Hematopoietic multipotent progenitor cell treated with erythropoietin and hydrocortisone succinate and interleukin-3 and kit ligand, for 15 days (in vitro differentiated cells): ENCODE data around the gene LRP1B.

ENCODE experiments used
- DNase-seq: peaks from one replicate; pipeline ENCODE4 v3.0.0-alpha.2; 2015; ENCODE audit warnings: low spot score

The LRP1B gene

DNA sequence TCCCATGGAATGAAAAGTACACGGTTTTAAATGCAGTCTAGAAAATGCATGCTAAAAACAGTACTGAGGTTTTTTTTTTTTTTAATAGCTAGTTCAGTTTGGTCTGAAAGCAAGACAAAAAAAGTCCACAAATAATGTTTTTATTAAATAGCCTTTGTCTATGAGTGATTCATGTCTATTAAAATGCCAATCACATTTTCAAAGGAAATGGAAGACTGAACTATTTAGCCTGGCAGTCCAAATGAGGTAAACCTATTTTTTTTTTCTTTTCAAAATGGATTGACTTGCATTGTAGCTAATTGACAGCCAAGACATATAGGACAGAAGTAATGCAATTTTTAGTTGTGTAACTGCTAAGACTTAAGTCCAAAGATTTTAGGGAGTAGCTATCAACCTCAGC lies 90.3 kb downstream of the LRP1B start:
- no peak for DNase-seq

- no peak for DNase-seq
Observed at GRCh38 chr2:142038826-142039225, 92.0 kb downstream of the LRP1B start.

DNA sequence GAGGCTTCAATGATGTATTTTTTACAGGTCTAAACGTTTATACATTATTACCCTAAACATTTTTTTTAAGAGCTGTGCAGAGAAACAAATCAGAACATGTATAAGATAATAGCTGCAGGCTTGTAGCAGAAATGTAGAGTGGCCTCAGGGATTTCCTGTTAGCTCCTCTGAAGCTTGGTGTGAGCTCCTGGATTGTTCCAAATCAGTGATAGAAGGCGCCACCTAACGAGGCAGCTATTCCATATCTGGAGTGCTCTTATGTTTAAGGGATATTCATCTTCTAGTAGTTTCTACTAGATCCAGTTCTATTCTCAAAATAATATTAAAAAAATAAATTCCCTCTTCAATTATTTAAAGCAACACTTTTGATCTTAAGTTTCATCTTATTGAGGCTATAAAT lies 93.1 kb downstream of the LRP1B start:
- DNase-seq: no peak

GRCh38 chr2:142037066-142037465 lies 93.8 kb downstream of the LRP1B start:
- no peak for DNase-seq

- DNase-seq: no peak
Observed at GRCh38 chr2:142033393-142033792, 97.4 kb downstream of the LRP1B start.

DNA sequence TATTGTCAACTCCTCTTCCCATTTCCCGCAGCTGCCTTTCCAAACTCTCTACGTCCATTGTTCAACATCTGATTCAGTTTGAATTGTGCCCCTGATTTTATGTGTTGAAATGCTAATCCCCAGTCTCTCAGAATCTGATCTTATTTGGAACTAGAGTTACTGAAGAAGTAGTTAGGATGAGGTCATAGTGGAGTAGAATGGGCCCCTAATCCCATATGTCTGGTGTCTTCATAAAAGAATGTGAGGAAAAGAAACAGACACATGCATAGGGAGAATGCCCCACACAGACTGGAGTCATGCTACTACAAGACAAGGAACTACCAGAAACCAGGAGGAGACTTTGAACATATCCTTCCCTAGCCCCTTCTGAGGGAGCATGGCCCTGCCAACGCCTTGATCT lies 99.2 kb downstream of the LRP1B start:
- no peak for DNase-seq

DNA sequence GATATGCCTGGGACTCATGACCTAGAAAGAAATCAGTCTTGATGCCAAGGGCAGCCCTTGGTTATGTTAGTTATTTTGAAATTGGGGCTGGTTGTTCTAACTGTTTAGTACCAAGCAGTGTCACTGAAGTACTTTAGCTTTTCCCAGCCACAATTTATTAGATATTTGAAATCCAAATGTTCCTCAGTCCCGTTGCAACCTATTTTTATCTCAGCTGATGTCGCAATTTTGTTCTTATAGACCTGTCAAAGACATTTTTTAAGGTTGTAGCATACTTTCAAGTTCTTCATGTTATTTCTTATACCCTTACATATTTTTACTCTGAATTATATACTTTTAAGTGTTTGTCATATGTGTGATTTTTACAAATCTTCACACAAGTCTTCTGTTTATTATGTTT lies 100.1 kb downstream of the LRP1B start:
- DNase-seq: no peak

GRCh38 chr2:142029974-142030373 lies 100.8 kb downstream of the LRP1B start:
- no peak for DNase-seq

DNA sequence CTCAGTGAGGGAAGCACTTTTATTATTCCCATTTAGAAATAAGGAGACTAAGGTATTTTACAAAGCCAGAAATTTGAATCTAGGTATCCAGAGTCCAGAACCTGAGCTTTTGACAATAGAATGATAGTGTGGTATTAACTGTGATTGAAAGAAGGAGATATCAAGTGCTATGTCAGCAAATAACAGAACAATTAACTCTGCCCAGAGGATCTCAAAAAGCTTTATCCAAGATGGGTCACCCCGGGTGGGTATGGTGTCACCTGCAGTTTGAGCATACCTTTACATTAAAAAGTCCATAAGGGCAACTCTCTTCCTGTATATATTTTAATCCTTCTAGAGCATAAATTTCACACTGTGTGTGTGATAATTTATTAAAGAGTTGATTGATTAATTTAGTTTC lies 105.4 kb downstream of the LRP1B start:
- DNase-seq: no peak

DNA sequence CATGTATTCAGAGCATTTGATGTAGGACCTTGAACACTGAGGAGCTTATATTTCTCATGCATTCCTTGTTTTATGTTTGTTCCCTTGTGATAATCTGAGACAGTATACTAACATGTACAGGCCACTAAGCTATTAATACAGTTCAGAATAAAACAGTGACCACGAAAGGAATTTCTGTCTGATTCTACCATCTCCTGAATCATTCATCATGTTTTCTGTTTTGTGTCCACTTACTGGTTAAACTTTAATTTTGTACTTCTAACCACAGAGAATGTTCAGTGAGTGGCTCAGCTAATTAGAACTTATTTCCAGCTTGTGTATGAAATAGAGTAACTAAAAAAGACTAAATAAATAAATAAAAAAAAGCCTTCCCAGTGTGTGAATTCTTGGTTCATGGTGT lies 110.4 kb downstream of the LRP1B start:
- no peak for DNase-seq

DNA sequence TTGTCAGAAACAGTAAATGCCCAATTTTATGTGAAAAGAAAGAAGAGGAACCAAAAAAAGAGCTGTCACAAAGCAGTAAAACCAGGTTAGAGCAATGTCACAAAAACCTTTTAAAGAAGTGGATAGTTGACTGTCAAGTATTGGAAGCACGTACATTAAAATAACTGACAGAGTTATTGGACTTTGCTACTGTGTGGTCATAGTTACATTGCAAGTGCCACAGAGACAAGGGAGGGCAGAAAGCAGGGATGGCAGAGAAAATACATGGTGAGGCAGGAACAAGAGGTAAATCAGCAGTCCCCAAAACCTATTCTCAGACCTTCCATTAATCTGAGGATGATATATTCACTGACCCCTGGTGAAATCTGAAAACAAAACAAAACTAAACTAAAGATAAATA lies 116.3 kb downstream of the LRP1B start:
- DNase-seq: no peak

DNA sequence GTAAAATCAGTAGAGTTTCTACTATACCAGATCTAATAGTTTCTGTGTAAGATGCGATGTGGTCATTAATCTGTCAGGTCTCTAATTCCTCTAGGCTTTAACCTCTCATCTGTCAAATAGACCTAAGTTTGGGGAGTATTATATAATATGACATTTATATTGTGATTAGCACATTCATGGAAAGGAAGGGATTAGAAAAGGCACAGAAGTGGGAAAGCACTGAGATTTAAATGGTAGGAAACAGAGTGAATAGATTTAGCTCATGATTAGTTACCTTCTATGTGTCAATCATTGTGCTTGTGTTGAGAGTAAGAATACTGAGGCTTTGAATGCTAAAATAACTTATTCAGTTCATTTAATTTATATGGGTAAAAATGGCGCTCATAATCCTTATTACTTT lies 118.0 kb downstream of the LRP1B start:
- DNase-seq: no peak

DNA sequence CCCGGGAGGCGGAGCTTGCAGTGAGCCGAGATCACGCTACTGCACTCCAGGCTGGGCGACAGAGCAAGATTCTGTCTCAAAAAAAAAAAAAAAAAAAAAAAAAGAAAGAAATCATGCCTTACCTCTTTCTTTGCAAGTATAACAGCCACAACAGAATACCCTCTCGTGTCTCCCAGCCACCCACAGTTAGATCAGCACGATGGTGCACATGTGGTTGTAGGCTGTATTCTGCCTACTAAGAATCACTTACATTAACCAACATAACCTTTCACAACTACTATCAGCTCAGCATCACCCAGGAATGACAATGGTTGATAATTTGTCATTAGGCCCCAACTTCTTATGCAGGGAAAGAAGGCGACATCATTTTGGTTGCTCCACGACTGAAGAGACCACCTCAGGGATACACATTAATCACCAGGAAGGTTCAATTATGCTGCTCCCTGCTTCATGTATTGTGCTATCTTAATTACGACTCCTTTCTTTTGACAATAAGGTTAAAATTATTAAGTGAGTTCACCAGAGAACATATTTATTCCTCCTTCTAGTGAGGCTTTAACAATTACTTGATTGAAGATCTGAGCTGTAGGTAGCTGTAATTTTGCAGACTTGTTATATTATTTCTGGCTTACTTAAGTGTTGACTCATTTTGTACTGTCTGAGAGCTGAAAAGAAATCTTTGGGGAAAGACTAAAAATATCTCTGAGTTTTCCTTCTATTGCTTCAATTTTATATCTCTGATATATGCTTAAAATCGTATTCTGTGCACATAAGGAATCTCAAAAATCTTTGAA lies 120.1 kb downstream of the LRP1B start:
- no peak for DNase-seq

DNA sequence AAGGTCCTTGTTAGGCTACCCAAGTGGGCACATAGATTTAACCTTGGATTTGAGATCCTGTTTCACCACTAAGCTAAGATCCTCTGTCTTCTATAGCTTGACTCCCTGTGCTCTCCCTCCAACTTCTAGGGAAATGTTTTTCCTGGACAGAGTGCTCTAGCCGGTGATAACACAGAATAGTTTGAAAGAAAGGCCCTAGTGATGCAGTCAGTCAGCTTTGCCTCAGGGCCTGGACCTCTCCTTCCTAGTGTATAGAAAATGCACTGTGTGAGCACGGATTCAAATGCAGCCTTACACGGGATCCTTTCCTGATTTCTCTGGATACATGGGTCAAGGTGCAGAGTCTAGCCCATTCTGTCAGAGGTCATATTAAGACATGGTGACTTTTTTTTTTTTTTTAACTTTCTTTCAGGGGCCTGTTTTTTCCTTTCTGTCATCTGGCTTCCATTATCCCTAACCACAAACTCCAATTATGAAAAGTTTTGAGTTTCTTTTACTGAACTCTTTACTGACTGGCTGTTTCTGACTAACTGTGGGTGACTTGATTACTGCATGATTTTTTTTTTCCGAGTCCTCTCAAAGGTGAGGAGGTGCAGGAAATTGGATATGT lies 122.6 kb downstream of the LRP1B start:
- no peak for DNase-seq

DNA sequence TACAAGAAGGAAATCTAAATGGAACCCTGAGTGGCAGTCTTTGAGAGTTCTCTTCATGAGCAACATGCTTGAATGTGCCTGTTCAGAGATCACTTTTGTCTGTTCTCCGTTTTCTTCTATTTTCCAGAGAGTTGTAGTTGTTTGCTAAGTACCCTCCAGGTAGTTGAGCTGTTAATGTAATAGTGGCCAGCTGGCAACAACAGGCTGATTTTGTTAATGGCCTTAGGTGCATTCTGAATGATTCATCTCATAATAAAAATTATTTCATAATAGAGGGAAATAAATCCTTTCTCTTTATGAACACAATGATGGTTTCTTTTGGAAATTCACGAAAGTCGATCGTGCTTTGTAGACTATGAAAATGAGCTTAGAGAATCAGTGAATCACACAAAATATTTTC lies 136.8 kb downstream of the LRP1B start:
- DNase-seq: no peak

DNA sequence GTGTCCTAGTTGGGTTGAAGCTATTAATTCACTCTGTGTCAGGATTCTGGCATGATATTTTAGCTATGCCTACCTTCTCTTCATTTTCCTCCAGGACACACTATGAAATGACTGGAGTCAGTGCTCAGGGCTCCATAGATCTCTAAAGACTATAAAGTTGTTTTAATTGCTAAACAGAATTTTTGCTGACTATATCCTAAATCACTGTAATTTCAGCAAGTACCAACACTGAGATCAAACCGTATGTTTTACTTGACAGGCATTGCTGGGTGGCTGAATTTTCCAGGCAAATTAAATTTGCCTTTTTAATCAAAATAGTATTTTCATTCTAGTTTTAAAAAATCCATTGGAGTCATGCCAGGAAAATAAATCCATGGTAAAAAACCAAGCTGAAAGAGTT lies 138.1 kb downstream of the LRP1B start:
- no peak for DNase-seq

- DNase-seq: no peak
Observed at GRCh38 chr2:141968433-141968832, 162.4 kb downstream of the LRP1B start.

DNA sequence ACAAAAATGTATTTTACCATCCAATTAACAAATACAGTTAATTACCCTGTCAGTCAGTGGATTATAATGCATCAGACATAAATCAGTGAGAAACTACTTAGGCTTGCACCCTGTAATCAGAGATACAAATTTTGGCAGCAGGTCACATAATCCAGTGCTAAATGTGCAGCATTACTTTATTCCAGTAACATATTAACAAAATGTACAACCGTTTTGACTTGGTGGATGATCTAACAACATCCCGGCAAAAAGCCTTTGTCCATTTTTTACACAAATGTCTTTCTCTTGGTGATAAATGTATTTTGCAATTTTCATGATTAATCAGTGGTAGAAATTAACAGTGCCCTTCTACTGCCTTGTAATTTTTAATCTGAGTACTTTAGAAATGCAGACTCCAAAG lies 162.8 kb downstream of the LRP1B start:
- DNase-seq: no peak

GRCh38 chr2:141967503-141967902 lies 163.3 kb downstream of the LRP1B start:
- no peak for DNase-seq

DNA sequence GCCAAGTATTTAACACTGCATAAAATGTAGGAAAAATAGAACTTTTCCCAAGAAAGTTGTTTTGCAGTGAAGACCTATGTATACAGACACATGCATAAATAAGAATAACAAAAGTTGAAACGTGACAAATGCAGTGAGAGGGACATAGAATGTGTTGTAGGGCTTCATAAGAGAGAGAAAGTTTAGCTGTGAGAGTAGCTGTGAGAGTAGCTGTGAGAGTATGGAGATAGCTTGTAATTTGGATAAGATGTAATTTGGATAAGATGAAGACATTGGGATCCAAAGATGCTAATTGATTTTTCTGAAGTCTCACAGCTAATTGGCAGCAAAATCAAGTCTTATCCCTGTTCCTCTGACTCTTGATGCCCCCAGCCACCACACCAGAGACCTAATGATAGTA lies 170.9 kb downstream of the LRP1B start:
- no peak for DNase-seq

- DNase-seq: no peak
Observed at GRCh38 chr2:141959016-141959415, 171.8 kb downstream of the LRP1B start.

GRCh38 chr2:141957827-141958450 lies 172.9 kb downstream of the LRP1B start:
- DNase-seq: no peak

- no peak for DNase-seq
Observed at GRCh38 chr2:141957321-141957720, 173.5 kb downstream of the LRP1B start.
